DND-41 (cell line): Measurements from ENCODE around the gene ATP8A2.

Experiments
- EZH2 ChIP-seq: IDR thresholded peaks from 3 replicates; pipeline ENCODE4 v1.6.1; 2012; ENCODE audit warnings: borderline replicate concordance, low read depth, mild to moderate bottlenecking, moderate library complexity, low read length, inconsistent platforms; ENCODE audit not compliant: severe bottlenecking
- TF ChIP-seq, protein P1 (sequence below): IDR thresholded peaks from 2 replicates; pipeline ENCODE4 v1.5.1; 2012; ENCODE audit warnings: borderline replicate concordance, low read length, moderate library complexity, mild to moderate bottlenecking; ENCODE audit not compliant: poor library complexity, severe bottlenecking; ENCODE audit errors: extremely low read depth

DNA sequence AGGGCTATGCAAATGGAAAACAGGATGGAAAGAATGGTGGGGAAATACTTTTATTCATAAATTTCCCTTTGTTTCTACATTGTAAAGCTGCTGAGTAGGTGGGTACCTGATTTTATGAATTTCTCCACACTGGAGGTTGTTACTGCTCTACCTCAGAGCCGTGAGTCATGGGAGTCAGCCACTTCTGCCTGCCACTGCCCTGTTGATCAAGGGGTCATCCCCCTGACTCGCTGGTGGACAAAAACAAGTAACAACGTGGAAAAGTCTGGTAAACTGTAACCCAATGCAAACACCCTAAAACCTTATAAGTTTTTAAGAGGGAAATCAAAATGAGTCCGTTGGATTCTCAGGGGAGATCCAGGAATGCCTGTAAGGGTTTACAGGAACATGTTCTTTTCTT lies 329.5 kb downstream of the ATP8A2 start:
- TF ChIP-seq, protein P1, sequence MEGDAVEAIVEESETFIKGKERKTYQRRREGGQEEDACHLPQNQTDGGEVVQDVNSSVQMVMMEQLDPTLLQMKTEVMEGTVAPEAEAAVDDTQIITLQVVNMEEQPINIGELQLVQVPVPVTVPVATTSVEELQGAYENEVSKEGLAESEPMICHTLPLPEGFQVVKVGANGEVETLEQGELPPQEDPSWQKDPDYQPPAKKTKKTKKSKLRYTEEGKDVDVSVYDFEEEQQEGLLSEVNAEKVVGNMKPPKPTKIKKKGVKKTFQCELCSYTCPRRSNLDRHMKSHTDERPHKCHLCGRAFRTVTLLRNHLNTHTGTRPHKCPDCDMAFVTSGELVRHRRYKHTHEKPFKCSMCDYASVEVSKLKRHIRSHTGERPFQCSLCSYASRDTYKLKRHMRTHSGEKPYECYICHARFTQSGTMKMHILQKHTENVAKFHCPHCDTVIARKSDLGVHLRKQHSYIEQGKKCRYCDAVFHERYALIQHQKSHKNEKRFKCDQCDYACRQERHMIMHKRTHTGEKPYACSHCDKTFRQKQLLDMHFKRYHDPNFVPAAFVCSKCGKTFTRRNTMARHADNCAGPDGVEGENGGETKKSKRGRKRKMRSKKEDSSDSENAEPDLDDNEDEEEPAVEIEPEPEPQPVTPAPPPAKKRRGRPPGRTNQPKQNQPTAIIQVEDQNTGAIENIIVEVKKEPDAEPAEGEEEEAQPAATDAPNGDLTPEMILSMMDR: no peak
- TF ChIP-seq EZH2: no peak
